Peyer's patch (tissue), 4 donors: ENCODE results near the gene HEPACAM2.

Source experiments
- CTCF ChIP-seq, 6 experiments: fragments of 450-650 bp in 4 of 6; fragments of 200-600 bp in 2 of 6; sonication (generic) in 1 of 6; IDR thresholded peaks; one replicate each; pipeline ENCODE4 v1.5.1; 2017 to 2019; ENCODE audit warnings: antibody characterized with exemption in 6 of 6, mild to moderate bottlenecking in 3 of 6, moderate library complexity in 1 of 6
- POLR2A ChIP-seq, 2 donors: fragments of 450-650 bp; IDR thresholded peaks; one replicate each; pipeline ENCODE4 v1.5.1; 2017; ENCODE audit warnings: antibody characterized with exemption in 2 of 2, mild to moderate bottlenecking in 2 of 2, moderate library complexity in 2 of 2

DNA sequence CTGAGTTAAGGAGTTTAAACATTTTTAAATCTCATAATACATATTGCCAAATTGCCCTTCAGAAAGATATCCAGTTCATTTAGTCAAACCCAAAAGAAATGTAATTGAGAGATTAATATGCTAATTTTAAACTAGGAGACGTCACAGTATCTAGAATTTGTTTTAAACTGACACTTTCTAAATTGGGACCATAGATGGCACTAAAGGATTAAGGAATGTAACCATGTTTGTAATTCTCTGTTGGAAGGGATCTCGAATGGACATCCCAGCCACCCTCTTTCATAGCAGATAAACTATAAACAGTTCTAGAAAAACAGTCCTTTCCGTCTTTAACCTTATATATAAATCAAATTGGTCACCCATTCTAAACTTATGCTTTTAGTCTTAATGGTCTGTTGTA is 48.1 kb downstream of the HEPACAM2 start:
- no peak for TF ChIP-seq POLR2A (IDR thresholded peaks at IDR 0.05)
- peak in 3 of 6 experiments; percentile 43 to 54 (median 45) for TF ChIP-seq CTCF (IDR thresholded peaks at IDR 0.05)
